ENCODE measurements around the gene S1PR5.

The S1PR5 gene

GRCh38 chr19:10473192-10473591, 44.1 kb downstream of the S1PR5 start:
- no peak for DNase-seq (ENCODE audit: low read depth in 3 of 3, low spot score in 1 of 3)

DNA sequence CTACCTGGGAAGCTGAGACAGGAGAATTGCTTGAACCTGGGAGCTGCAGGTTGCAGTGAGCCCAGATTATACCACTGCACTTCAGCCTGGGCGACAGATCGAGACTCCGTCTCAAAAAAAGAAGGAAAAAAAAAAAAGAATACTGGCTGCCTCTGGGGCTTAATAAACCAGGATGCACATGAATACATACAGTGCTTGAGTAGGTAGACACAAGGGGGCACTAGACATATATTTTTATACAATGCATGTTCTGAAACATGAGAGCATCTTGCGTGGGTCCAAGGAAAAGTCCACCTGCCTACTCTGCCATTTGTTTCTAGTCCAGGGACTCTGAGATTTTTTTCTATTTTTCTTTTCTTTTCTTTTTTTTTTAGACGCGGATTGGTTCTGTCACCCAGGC, 45.3 kb downstream of the S1PR5 start:
- DNase-seq (ENCODE audit: low read depth in 3 of 3, low spot score in 1 of 3): no peak

GRCh38 chr19:10468133-10468532, 49.1 kb downstream of the S1PR5 start:
- DNase-seq (ENCODE audit: low read depth in 3 of 3, low spot score in 1 of 3): no peak

DNA sequence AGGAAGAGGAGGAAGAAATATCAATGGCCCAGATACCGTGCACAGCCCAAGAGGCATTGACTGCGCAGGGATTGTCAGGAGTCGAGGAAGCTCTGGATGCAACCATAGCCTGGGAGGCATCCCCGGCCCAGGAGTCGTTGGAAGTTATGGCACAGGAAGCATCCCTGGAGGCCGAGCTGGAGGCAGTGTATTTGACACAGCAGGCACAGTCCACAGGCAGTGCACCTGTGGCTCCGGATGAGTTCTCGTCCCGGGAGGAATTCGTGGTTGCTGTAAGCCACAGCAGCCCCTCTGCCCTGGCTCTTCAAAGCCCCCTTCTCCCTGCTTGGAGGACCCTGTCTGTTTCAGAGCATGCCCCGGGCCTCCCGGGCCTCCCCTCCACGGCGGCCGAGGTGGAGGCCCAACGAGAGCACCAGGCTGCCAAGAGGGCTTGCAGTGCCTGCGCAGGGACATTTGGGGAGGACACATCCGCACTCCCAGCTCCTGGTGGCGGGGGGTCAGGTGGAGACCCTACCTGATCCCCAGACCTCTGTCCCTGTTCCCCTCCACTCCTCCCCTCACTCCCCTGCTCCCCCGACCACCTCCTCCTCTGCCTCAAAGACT, 50.0 kb downstream of the S1PR5 start:
- DNase-seq (ENCODE audit: low read depth in 3 of 3, low spot score in 1 of 3): no peak

DNA sequence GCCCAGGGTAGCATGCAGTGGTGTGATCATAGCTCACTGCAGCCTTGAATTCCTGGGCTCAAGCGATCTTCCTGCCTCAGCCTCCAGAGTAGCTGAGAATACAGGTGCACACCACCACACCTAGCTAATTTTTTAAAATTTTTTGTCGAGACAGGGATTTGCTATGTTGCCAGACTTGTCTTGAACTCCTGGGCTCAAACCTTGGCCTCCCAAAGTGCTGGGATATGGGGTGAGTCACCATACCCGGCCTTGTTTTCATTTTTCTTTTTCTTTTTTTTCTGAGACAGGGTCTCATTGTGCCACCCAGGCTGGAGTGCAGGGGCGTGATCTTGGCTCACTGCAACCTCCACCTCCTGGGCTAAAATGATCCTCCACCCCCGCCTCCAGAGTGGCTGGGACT, 52.8 kb downstream of the S1PR5 start:
- no peak for DNase-seq (ENCODE audit: low read depth in 3 of 3, low spot score in 1 of 3)

All from stimulated activated CD4-positive, alpha-beta T cell treated with anti-CD3 and anti-CD28 coated beads, TNF-alpha, amount 100 ng/mL, for 1 hour (primary cell).